Esophagus (tissue), 2 donors: ENCODE data around the gene SPEG. TPM values are rescaled to one million over a fixed set of nuclear protein-coding genes. Genes with fewer than 3 reads are reported as not detected.

Experiments used
- H3K27ac ChIP-seq, 2 donors: one replicate each; pipeline ENCODE4 v1.5.1; 2013; ENCODE audit warnings: low read depth in 2 of 2, mild to moderate bottlenecking in 2 of 2, inconsistent platforms in 1 of 2, low read length in 1 of 2, moderate library complexity in 1 of 2
- H3K27me3 ChIP-seq, 2 donors: one replicate each; pipeline ENCODE4 v1.6.1; 2013; ENCODE audit warnings: low read length in 2 of 2, control low read depth in 1 of 2, mild to moderate bottlenecking in 1 of 2; ENCODE audit not compliant: insufficient read depth in 2 of 2, control insufficient read depth in 1 of 2
- H3K36me3 ChIP-seq, 2 donors: one replicate each; pipeline ENCODE4 v1.6.1; 2013; ENCODE audit warnings: low read length in 1 of 2; ENCODE audit not compliant: control insufficient read depth in 2 of 2, insufficient read depth in 2 of 2
- H3K4me1 ChIP-seq, 2 donors: one replicate each; pipeline ENCODE4 v1.6.1; 2013; ENCODE audit warnings: low read length in 1 of 2; ENCODE audit not compliant: control insufficient read depth in 2 of 2, insufficient read depth in 2 of 2
- H3K4me3 ChIP-seq, 2 donors: one replicate each; pipeline ENCODE4 v1.5.1; 2013; ENCODE audit warnings: low read length in 2 of 2, mild to moderate bottlenecking in 2 of 2, low read depth in 1 of 2, moderate library complexity in 1 of 2
- H3K9me3 ChIP-seq, 2 donors: one replicate each; pipeline ENCODE4 v1.6.1; 2013; ENCODE audit warnings: mild to moderate bottlenecking in 2 of 2, low read depth in 1 of 2, low read length in 1 of 2, moderate library complexity in 1 of 2; ENCODE audit not compliant: control insufficient read depth in 2 of 2, insufficient read depth in 1 of 2
- WGBS, 2 donors: extraction: QIAGEN DNeasy Blood & Tissue Kit; methylation state at CpG; one replicate each; pipeline ENCODE4 v1.1.7; 2013; 5-methylcytosine and 5-hydroxymethylcytosine counted together
- polyA plus RNA-seq, 2 donors: library from polyadenylated mRNA; stranded (reverse); fragments of 200-250 nt; gene quantifications; one replicate each; pipeline ENCODE4 v1.2.3, GENCODE V29; 2013
- donor health status: healthy with polysubstance abuse.
- donor health status: Bipolar disorder and iron deficiency.

The SPEG gene
- polyA plus RNA-seq, 2 donors = 22.3 to 37.7 TPM

- Histone ChIP-seq H3K4me1 (peaks cover 5 to 8% of the 10 kb centered on the region in 2 donors), H3K4me3 (no peak overlapping the region), H3K27ac (peak overlapping the region in 1 of 2 donors; percentile 3), H3K36me3 (no peaks in the 10 kb centered on the region), H3K27me3 (peaks cover 0 to 19% of the 10 kb centered on the region in 2 donors), H3K9me3 (no peaks in the 10 kb centered on the region)
- WGBS, 2 donors = 64 to 69% methylated on average over 16 to 17 of the region's 17 CpGs
Observed at GRCh38 chr2:219482674-219483405, 48.2 kb downstream of the SPEG start.

DNA sequence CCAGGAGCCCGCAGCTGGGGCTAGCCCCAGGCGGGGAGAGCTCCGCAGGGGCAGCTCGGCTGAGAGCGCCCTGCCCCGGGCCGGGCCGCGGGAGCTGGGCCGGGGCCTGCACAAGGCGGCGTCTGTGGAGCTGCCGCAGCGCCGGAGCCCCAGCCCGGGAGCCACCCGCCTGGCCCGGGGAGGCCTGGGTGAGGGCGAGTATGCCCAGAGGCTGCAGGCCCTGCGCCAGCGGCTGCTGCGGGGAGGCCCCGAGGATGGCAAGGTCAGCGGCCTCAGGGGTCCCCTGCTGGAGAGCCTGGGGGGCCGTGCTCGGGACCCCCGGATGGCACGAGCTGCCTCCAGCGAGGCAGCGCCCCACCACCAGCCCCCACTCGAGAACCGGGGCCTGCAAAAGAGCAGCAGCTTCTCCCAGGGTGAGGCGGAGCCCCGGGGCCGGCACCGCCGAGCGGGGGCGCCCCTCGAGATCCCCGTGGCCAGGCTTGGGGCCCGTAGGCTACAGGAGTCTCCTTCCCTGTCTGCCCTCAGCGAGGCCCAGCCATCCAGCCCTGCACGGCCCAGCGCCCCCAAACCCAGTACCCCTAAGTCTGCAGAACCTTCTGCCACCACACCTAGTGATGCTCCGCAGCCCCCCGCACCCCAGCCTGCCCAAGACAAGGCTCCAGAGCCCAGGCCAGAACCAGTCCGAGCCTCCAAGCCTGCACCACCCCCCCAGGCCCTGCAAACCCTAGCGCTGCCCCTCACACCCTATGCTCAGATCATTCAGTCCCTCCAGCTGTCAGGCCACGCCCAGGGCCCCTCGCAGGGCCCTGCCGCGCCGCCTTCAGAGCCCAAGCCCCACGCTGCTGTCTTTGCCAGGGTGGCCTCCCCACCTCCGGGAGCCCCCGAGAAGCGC lies 49.1 kb downstream of the SPEG start:
- peak overlapping the region in 1 of 2 donors; percentile 2 for H3K4me3 ChIP-seq
- H3K27ac ChIP-seq = no peak overlapping the region

DNA sequence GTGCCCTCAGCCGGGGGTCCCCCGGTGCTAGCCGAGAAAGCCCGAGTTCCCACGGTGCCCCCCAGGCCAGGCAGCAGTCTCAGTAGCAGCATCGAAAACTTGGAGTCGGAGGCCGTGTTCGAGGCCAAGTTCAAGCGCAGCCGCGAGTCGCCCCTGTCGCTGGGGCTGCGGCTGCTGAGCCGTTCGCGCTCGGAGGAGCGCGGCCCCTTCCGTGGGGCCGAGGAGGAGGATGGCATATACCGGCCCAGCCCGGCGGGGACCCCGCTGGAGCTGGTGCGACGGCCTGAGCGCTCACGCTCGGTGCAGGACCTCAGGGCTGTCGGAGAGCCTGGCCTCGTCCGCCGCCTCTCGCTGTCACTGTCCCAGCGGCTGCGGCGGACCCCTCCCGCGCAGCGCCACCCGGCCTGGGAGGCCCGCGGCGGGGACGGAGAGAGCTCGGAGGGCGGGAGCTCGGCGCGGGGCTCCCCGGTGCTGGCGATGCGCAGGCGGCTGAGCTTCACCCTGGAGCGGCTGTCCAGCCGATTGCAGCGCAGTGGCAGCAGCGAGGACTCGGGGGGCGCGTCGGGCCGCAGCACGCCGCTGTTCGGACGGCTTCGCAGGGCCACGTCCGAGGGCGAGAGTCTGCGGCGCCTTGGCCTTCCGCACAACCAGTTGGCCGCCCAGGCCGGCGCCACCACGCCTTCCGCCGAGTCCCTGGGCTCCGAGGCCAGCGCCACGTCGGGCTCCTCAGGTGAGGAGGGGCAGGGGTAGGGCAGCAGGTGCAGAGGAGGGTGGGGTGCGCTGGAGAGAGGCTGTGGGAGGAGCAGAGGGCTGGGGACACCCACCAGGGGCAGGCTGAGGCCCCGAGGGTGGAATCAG lies 49.9 kb downstream of the SPEG start:
- H3K4me3 ChIP-seq = peak overlapping the region in 1 of 2 donors; percentile 2

More for the DNA sequence above, 49.1 kb downstream of the SPEG start:
- WGBS, 2 donors = 14 to 22% methylated on average over 39 to 58 of the region's 58 CpGs
- Histone ChIP-seq H3K27me3 (peaks cover 0 to 19% of the 10 kb centered on the region in 2 donors), H3K9me3 (no peaks in the 10 kb centered on the region), H3K4me1 (peaks cover 5 to 8% of the 10 kb centered on the region in 2 donors), H3K36me3 (no peaks in the 10 kb centered on the region)

GRCh38 chr2:219485201-219485580 lies 50.5 kb downstream of the SPEG start:
- Histone ChIP-seq H3K36me3 (no peaks in the 10 kb centered on the region), H3K4me3 (no peak overlapping the region), H3K9me3 (no peaks in the 10 kb centered on the region), H3K27me3 (peaks cover 0 to 19% of the 10 kb centered on the region in 2 donors), H3K4me1 (peaks cover 5 to 8% of the 10 kb centered on the region in 2 donors), H3K27ac (no peak overlapping the region)
- WGBS, 2 donors = 71 to 75% methylated on average over 12 of the region's 12 CpGs

More for the DNA sequence above, 49.9 kb downstream of the SPEG start:
- no peaks in the 10 kb centered on the region for H3K36me3 ChIP-seq
- H3K27ac ChIP-seq = no peak overlapping the region
- WGBS, 2 donors = 5 to 7% methylated on average over 56 to 89 of the region's 89 CpGs
- peaks cover 5 to 8% of the 10 kb centered on the region in 2 donors for H3K4me1 ChIP-seq
- no peaks in the 10 kb centered on the region for H3K9me3 ChIP-seq
- H3K27me3 ChIP-seq = peaks cover 0 to 19% of the 10 kb centered on the region in 2 donors

GRCh38 chr2:219486380-219486959 lies 51.8 kb downstream of the SPEG start:
- Histone ChIP-seq H3K9me3 (no peaks in the 10 kb centered on the region), H3K36me3 (no peaks in the 10 kb centered on the region), H3K27ac (no peak overlapping the region), H3K4me1 (peaks cover 5 to 8% of the 10 kb centered on the region in 2 donors), H3K27me3 (peaks cover 0 to 19% of the 10 kb centered on the region in 2 donors), H3K4me3 (no peak overlapping the region)
- WGBS, 2 donors = 73 to 76% methylated on average over 7 to 8 of the region's 8 CpGs

DNA sequence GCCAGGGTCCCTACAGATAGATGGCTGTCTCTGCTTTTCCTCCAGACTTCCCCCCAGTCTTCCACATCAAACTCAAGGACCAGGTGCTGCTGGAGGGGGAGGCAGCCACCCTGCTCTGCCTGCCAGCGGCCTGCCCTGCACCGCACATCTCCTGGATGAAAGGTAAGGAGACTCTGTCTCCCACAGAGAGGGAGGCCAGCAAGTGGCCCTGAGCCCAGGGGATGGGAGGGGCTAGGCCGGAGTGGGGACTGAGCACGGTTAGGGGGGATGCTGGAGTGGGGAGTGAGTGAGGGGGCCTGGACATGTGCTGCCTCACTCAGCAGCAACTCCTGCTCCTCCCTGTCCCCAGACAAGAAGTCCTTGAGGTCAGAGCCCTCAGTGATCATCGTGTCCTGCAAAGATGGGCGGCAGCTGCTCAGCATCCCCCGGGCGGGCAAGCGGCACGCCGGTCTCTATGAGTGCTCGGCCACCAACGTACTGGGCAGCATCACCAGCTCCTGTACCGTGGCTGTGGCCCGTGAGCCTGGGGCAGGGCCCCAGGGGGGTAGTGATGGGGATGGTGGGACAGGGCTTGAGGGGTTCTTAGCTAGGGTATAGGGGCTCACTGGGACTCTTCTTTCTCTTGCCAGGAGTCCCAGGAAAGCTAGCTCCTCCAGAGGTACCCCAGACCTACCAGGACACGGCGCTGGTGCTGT lies 53.7 kb downstream of the SPEG start:
- WGBS, 2 donors = 86 to 90% methylated on average over 17 of the region's 17 CpGs
- H3K27me3 ChIP-seq = peaks cover 0 to 16% of the 10 kb centered on the region in 2 donors
- H3K4me3 ChIP-seq = no peak overlapping the region
- H3K27ac ChIP-seq = no peak overlapping the region
- no peaks in the 10 kb centered on the region for H3K9me3 ChIP-seq
- H3K4me1 ChIP-seq = peaks cover 5 to 8% of the 10 kb centered on the region in 2 donors
- no peaks in the 10 kb centered on the region for H3K36me3 ChIP-seq

GRCh38 chr2:219488844-219489194 lies 54.2 kb downstream of the SPEG start:
- Histone ChIP-seq H3K4me3 (no peak overlapping the region), H3K9me3 (no peaks in the 10 kb centered on the region), H3K27me3 (peaks cover 0 to 12% of the 10 kb centered on the region in 2 donors), H3K4me1 (peaks cover 5 to 8% of the 10 kb centered on the region in 2 donors), H3K36me3 (no peaks in the 10 kb centered on the region), H3K27ac (no peak overlapping the region)
- 86 to 87% methylated on average over 14 of the region's 14 CpGs for WGBS, 2 donors

DNA sequence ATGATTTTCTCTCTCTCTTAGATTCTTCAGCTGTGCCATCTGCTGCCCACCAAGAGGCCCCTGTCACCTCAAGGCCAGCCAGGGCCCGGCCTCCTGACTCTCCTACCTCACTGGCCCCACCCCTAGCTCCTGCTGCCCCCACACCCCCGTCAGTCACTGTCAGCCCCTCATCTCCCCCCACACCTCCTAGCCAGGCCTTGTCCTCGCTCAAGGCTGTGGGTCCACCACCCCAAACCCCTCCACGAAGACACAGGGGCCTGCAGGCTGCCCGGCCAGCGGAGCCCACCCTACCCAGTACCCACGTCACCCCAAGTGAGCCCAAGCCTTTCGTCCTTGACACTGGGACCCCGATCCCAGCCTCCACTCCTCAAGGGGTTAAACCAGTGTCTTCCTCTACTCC lies 54.7 kb downstream of the SPEG start:
- peaks cover 4 to 6% of the 10 kb centered on the region in 2 donors for H3K4me1 ChIP-seq
- no peaks in the 10 kb centered on the region for H3K9me3 ChIP-seq
- 78 to 82% methylated on average over 9 of the region's 9 CpGs for WGBS, 2 donors
- H3K27ac ChIP-seq = no peak overlapping the region
- H3K36me3 ChIP-seq = no peaks in the 10 kb centered on the region
- H3K4me3 ChIP-seq = no peak overlapping the region
- H3K27me3 ChIP-seq = peaks cover 0 to 8% of the 10 kb centered on the region in 2 donors
